Motor neuron (in vitro differentiated cells): ENCODE results near the gene FBXW4. TPM values are rescaled to one million over a fixed set of nuclear protein-coding genes. Genes with fewer than 3 reads are reported as not detected.

Source experiments
- ATAC-seq, 8 experiments: fragments of 200-7000 bp; cut with Tn5 transposase; replicated peaks in 6 of 8; 2 replicates each; pipeline ENCODE4 v1.8.0; 2021; ENCODE audit warnings: mild to moderate bottlenecking in 8 of 8, moderate library complexity in 8 of 8
- H3K27ac ChIP-seq, 2 donors: fragments of 250-450 bp; sonication (Bioruptor Pico); 2 replicates each; pipeline ENCODE4 v1.9.0; 2021; ENCODE audit warnings: antibody characterized with exemption in 2 of 2, mild to moderate bottlenecking in 2 of 2, moderate library complexity in 1 of 2
- H3K4me1 ChIP-seq, 2 donors: fragments of 250-450 bp; sonication (Bioruptor Pico); replicated peaks in 1 of 2; 2 replicates each; pipeline ENCODE4 v1.6.1; 2021; ENCODE audit warnings: antibody characterized with exemption in 2 of 2, mild to moderate bottlenecking in 2 of 2, moderate library complexity in 1 of 2
- H3K4me3 ChIP-seq, 5 donors: fragments of 250-450 bp; sonication (Bioruptor Pico); 2 replicates each; pipeline ENCODE4 v1.9.0; 2021; ENCODE audit warnings: antibody characterized with exemption in 5 of 5, mild to moderate bottlenecking in 5 of 5, moderate library complexity in 4 of 5
- WGBS, 10 experiments: fragments of 450-650 bp; shearing (Covaris generic); methylation state at CpG; one replicate each; pipeline ENCODE4 v1.0.0; 2022; 5-methylcytosine and 5-hydroxymethylcytosine counted together
- in situ Hi-C, 9 experiments: fragments of 400-800 bp; cut with MboI; loops; one replicate each; pipeline ENCODE4 v1.15.0; 2021; ENCODE audit warnings: low sequenced_read_pairs in 9 of 9, low pct_unique_long_range_greater_than_20kb in 2 of 9; ENCODE audit not compliant: unreplicated experiment in 9 of 9
- total RNA-seq, 8 experiments: library from RNA; unstranded; fragments of 300-600 nt; gene quantifications; 2 replicates each; pipeline versions ENCODE4 v1.2.3 to v1.2.4, GENCODE V29; 2022

Gene FBXW4
- total RNA-seq, 8 experiments from 2014 or later: 17.9 to 35.8 (median 24.0) TPM

- Histone ChIP-seq H3K27ac (no peak overlapping the region), H3K4me3 (no peak overlapping the region), H3K4me1 (peaks cover 15 to 18% of the 10 kb centered on the region in 2 donors)
- WGBS, 10 experiments: 59 to 100% (median 96%) methylated on average over 1 to 5 of the region's 7 CpGs; no CpG with 5 or more reads in 1 of the 10 experiments
- in situ Hi-C loops: no loop called here
- no peak for ATAC-seq
Measured at GRCh38 chr10:101691081-101691480, 3.9 kb downstream of the FBXW4 start.

- no peak for ATAC-seq
- 0 to 100% (median 83%) methylated on average over 1 to 7 of the region's 7 CpGs for WGBS, 10 experiments
Measured at GRCh38 chr10:101690461-101690860, 4.5 kb downstream of the FBXW4 start.

DNA sequence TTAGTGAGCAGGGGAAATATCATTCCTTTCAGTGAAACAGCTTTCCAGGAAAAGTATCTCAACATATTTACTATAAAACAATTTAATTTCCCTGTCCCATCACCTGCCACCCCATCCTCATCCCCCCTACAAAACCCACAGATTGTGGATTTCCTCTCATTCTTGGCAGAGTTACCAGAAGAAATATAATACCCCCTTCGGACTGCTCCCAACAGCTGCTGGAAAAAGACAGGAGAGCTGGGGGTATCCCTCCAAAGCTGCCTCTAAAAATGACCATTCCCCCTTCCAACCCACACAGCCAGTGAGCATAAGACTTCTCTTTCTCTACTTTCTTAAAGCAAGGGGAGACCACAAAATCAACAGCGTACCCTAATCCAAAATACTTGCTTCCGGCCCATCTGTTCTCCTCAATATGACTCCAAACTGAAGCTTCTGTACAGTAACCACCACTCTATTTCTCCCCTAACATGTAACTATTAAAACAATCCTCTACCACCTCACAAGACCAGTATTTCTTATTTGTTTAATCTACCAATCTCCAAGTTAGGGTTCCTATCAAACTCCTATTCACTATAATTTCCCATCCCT, 7.8 kb downstream of the FBXW4 start:
- H3K4me1 ChIP-seq: peaks cover 0 to 5% of the 10 kb centered on the region in 2 donors
- H3K27ac ChIP-seq: no peak overlapping the region
- ATAC-seq: no peak
- in situ Hi-C loops: no loop called here
- WGBS, 10 experiments: 60 to 100% (median 97%) methylated on average over 1 to 3 of the region's 3 CpGs
- no peak overlapping the region for H3K4me3 ChIP-seq

More at GRCh38 chr10:101690461-101690860, 4.5 kb downstream of the FBXW4 start:
- Histone ChIP-seq H3K4me3 (no peak overlapping the region), H3K27ac (no peak overlapping the region), H3K4me1 (peaks cover 15 to 16% of the 10 kb centered on the region in 2 donors)
- in situ Hi-C loops: no loop called here

- Histone ChIP-seq H3K4me1 (peaks cover 0 to 5% of the 10 kb centered on the region in 2 donors), H3K27ac (no peak overlapping the region), H3K4me3 (no peak overlapping the region)
- no peak for ATAC-seq
- WGBS, 10 experiments: 39 to 100% (median 96%) methylated on average over 1 to 4 of the region's 5 CpGs
- in situ Hi-C loops: no loop called here
Measured at GRCh38 chr10:101686133-101686925, 8.6 kb downstream of the FBXW4 start.

GRCh38 chr10:101684782-101685181, 10.2 kb downstream of the FBXW4 start:
- WGBS, 10 experiments: 40% methylated on average over 1 of the region's 1 CpG; no CpG with 5 or more reads in 7 of the 10 experiments
- no peak for ATAC-seq
- Histone ChIP-seq H3K4me3 (no peak overlapping the region), H3K27ac (no peak overlapping the region), H3K4me1 (no peaks in the 10 kb centered on the region)
- in situ Hi-C loops: no loop called here

GRCh38 chr10:101683276-101683675, 11.7 kb downstream of the FBXW4 start:
- Histone ChIP-seq H3K4me3 (no peak overlapping the region), H3K27ac (no peak overlapping the region), H3K4me1 (no peaks in the 10 kb centered on the region)
- in situ Hi-C loops: no loop called here
- WGBS, 10 experiments: 76 to 100% (median 88%) methylated on average over 1 to 3 of the region's 3 CpGs; no CpG with 5 or more reads in 2 of the 10 experiments
- ATAC-seq: no peak

- no peaks in the 10 kb centered on the region for H3K4me1 ChIP-seq
- no peak overlapping the region for H3K4me3 ChIP-seq
- no peak overlapping the region for H3K27ac ChIP-seq
- in situ Hi-C loops: no loop called here
- ATAC-seq: peak in 2 of 8 experiments; percentile 69 to 77
- WGBS, 10 experiments: 0 to 100% (median 59%) methylated on average over 1 to 2 of the region's 2 CpGs; no CpG with 5 or more reads in 1 of the 10 experiments
Measured at GRCh38 chr10:101682172-101682825, 12.7 kb downstream of the FBXW4 start.

DNA sequence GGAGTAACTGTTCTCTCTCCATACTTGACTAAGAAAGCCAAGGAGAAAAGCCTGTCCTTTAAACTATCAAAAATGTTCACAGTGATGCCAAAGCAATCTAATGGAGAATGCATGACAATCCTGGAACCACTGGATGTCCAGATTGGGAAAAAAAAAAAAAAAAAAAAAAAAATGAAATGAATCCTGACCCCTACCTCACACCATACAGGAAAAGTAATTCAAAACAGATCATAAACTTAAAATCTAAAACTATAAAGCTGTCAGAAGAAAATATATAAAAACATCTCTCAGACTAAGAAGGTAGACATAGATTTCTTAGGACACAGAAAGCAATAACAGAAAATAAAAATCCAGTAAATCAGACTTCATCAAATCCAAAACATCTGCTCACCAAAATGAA, 18.4 kb downstream of the FBXW4 start:
- ATAC-seq: no peak
- Histone ChIP-seq H3K4me3 (no peak overlapping the region), H3K27ac (no peak overlapping the region), H3K4me1 (no peaks in the 10 kb centered on the region)
- in situ Hi-C loops: no loop called here

DNA sequence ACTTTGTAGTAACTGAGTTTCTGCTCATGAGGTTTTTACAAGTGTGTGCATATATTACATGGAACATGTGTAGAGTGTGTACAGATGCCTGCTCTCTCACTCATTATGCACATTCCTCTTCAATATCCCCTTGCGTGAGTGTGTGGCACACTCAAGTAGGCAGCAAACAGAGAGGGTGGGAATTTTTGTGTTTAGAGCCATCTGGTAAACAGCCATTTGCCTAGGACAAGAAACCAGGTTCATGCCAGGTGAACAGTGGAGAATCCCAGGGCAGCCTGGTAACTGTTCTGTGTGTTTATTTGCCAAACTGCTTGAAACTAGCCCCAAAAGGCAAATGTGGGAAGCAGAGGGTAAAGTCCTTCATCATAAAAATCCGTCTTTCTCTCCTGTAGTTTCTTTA, 19.9 kb downstream of the FBXW4 start:
- WGBS, 10 experiments: 60 to 100% (median 87%) methylated on average over 1 to 2 of the region's 2 CpGs; no CpG with 5 or more reads in 2 of the 10 experiments
- in situ Hi-C loops: no loop called here
- no peak overlapping the region for H3K27ac ChIP-seq
- ATAC-seq: no peak
- no peaks in the 10 kb centered on the region for H3K4me1 ChIP-seq
- H3K4me3 ChIP-seq: no peak overlapping the region

GRCh38 chr10:101672536-101672935, 22.4 kb downstream of the FBXW4 start:
- Histone ChIP-seq H3K4me3 (no peak overlapping the region), H3K4me1 (no peaks in the 10 kb centered on the region), H3K27ac (no peak overlapping the region)
- in situ Hi-C loops: no loop called here
- ATAC-seq: no peak
- WGBS, 10 experiments: 45 to 86% (median 73%) methylated on average over 1 to 6 of the region's 6 CpGs; no CpG with 5 or more reads in 1 of the 10 experiments

- in situ Hi-C loops: no loop called here
Measured at GRCh38 chr10:101671453-101671852, 23.5 kb downstream of the FBXW4 start.

GRCh38 chr10:101670635-101671034, 24.3 kb downstream of the FBXW4 start:
- Histone ChIP-seq H3K4me3 (no peak overlapping the region), H3K27ac (no peak overlapping the region), H3K4me1 (peaks cover 0 to 7% of the 10 kb centered on the region in 2 donors)
- in situ Hi-C loops: no loop called here
- ATAC-seq: no peak

More at GRCh38 chr10:101671453-101671852, 23.5 kb downstream of the FBXW4 start:
- H3K27ac ChIP-seq: no peak overlapping the region
- H3K4me1 ChIP-seq: peaks cover 0 to 2% of the 10 kb centered on the region in 2 donors
- ATAC-seq: no peak
- WGBS, 10 experiments: 83 to 100% (median 100%) methylated on average over 1 of the region's 1 CpG; no CpG with 5 or more reads in 3 of the 10 experiments
- H3K4me3 ChIP-seq: no peak overlapping the region

DNA sequence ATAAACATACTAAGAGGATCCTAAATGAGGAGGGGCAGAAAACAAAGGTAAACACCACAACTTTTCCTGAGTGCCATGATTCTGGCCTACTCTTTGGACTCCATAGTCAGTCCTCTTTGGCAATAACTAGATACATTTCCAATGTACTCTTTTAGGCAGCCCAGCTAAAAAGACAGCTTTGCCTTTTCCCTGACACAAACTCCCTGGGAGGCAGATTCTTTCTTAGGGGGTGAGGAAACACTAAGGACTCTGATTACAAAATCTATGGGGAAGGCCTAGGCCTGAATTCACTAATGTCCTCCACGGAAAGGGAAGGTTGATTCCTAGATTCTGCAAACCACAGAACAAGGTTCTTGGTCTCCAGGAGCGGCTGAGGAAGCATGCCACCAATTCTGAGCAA, 25.8 kb downstream of the FBXW4 start:
- H3K4me1 ChIP-seq: peaks cover 0 to 14% of the 10 kb centered on the region in 2 donors
- in situ Hi-C loops: no loop called here
- ATAC-seq: no peak
- H3K4me3 ChIP-seq: no peak overlapping the region
- no peak overlapping the region for H3K27ac ChIP-seq
- whole genome bisulfite sequencing, 10 experiments: 71 to 100% (median 94%) methylated on average over 1 to 2 of the region's 2 CpGs; no CpG with 5 or more reads in 3 of the 10 experiments
